ENCODE measurements around the gene GALNT18. TPM values are rescaled to one million over a fixed set of nuclear protein-coding genes. Genes with fewer than 3 reads are reported as not detected.

GALNT18 gene
- total and polyA plus RNA-seq, 4 donors: 2.1 to 11.0 (median 3.8) TPM

GRCh38 chr11:11444804-11445131 lies 177.0 kb downstream of the GALNT18 start:
- Histone ChIP-seq H3K27ac (ENCODE audit: low read depth in 1 of 2, low read length in 2 of 2) (no peak overlapping the region), H3K27me3 (ENCODE audit: control insufficient read depth in 4 of 4, insufficient read depth in 4 of 4, low read length in 3 of 4) (no peaks in the 10 kb centered on the region), H3K9me3 (ENCODE audit: control insufficient read depth in 4 of 4, low read length in 3 of 4) (no peaks in the 10 kb centered on the region), H3K4me3 (ENCODE audit: low read depth in 1 of 3, low read length in 3 of 3) (no peak overlapping the region), H3K36me3 (ENCODE audit: control insufficient read depth in 4 of 4, insufficient read depth in 3 of 4, low read depth in 1 of 4, low read length in 3 of 4) (peaks cover 0 to 7% (median 0%) of the 10 kb centered on the region in 4 donors), H3K4me1 (ENCODE audit: control insufficient read depth in 4 of 4, insufficient read depth in 4 of 4, low read length in 3 of 4) (peaks cover 18 to 80% (median 68%) of the 10 kb centered on the region in 4 donors), H3K9ac (ENCODE audit: low read depth in 1 of 2, low read length in 2 of 2) (no peak overlapping the region)
- TF ChIP-seq NR2F2 (IDR thresholded peaks at IDR 0.05) (no peak), YY1 (IDR thresholded peaks at IDR 0.05) (no peak), GABPA (IDR thresholded peaks at IDR 0.05 in 1 of 2, conservative IDR thresholded peaks at IDR 0.05 in 1 of 2) (no peak), EGR1 (IDR thresholded peaks at IDR 0.05; ENCODE audit: low read depth in 2 of 2) (no peak), TAF1 (conservative IDR thresholded peaks at IDR 0.05) (no peak), HNF4A (conservative IDR thresholded peaks at IDR 0.05) (no peak), MAX (IDR thresholded peaks at IDR 0.05) (no peak), FOXA2 (IDR thresholded peaks at IDR 0.05) (no peak), RXRA (IDR thresholded peaks at IDR 0.05) (no peak), FOXA1 (IDR thresholded peaks at IDR 0.05) (no peak), RAD21 (IDR thresholded peaks at IDR 0.05) (no peak), ZBTB33 (IDR thresholded peaks at IDR 0.05) (no peak), HNF4G (IDR thresholded peaks at IDR 0.05) (no peak)
- WGBS: 45% methylated on average over 5 of the region's 5 CpGs
- DNase-seq (ENCODE audit: low spot score): no peak

GRCh38 chr11:11444027-11444803 lies 177.6 kb downstream of the GALNT18 start:
- H3K27ac ChIP-seq (ENCODE audit: low read depth in 1 of 2, low read length in 2 of 2): no peak overlapping the region
- no peak for DNase-seq (ENCODE audit: low spot score)

More at GRCh38 chr11:11444027-11444803, 177.6 kb downstream of the GALNT18 start:
- no peaks in the 10 kb centered on the region for H3K27me3 ChIP-seq (ENCODE audit: control insufficient read depth in 4 of 4, insufficient read depth in 4 of 4, low read length in 3 of 4)
- peaks cover 16 to 78% (median 65%) of the 10 kb centered on the region in 4 donors for H3K4me1 ChIP-seq (ENCODE audit: control insufficient read depth in 4 of 4, insufficient read depth in 4 of 4, low read length in 3 of 4)
- no peak for TF ChIP-seq YY1 (IDR thresholded peaks at IDR 0.05)
- no peak for TF ChIP-seq CTCF (IDR thresholded peaks at IDR 0.05; ENCODE audit: low read depth, low read length, missing input control)
- no peak for TF ChIP-seq SP1 (IDR thresholded peaks at IDR 0.05)
- no peaks in the 10 kb centered on the region for H3K9me3 ChIP-seq (ENCODE audit: control insufficient read depth in 4 of 4, low read length in 3 of 4)
- WGBS: 87% methylated on average over 13 of the region's 13 CpGs
- H3K4me3 ChIP-seq (ENCODE audit: low read depth in 1 of 3, low read length in 3 of 3): no peak overlapping the region
- no peak overlapping the region for H3K9ac ChIP-seq (ENCODE audit: low read depth in 1 of 2, low read length in 2 of 2)
- H3K36me3 ChIP-seq (ENCODE audit: control insufficient read depth in 4 of 4, insufficient read depth in 3 of 4, low read depth in 1 of 4, low read length in 3 of 4): peaks cover 0 to 7% (median 0%) of the 10 kb centered on the region in 4 donors

Data from liver (tissue), 9 donors.